Stimulated activated CD8-positive, alpha-beta memory T cell treated with anti-CD3 and anti-CD28 coated beads, Interleukin-4, amount 100 ng/mL, for 48 hours (primary cell): ENCODE data around the gene CHCHD4.
A peak's percentile ranks its signal among the peaks of the same experiment; 100 is the strongest.
"Not testable (repeated sequence)": the region's sequence is repeated elsewhere in the genome, so short reads cannot be mapped to it uniquely, and the experiment has no call there.

Experiments
- DNase-seq: peaks from one replicate; pipeline ENCODE4 v3.0.0-alpha.2; 2020

CHCHD4 gene

DNA sequence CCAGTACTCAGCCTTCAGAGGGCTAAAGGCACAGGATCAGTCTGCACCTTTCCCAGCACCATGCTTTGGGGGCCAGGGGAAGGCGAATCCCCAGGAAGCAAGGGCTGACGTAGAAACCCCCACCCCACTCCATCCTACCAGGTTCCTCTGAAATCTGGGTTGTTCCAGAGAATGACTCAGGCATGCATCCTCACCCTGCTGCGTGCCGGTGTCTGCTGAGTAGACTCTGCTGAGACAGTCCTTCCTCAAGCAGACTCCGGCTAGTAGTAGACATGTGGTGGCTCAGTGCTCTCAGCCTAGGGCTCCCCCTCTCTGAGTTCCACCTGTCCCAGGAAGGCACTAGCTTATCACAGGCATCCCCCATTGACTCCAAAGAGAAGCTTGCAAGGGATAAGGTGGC is 9.2 kb upstream of the CHCHD4 start:
- DNase-seq: no peak

DNA sequence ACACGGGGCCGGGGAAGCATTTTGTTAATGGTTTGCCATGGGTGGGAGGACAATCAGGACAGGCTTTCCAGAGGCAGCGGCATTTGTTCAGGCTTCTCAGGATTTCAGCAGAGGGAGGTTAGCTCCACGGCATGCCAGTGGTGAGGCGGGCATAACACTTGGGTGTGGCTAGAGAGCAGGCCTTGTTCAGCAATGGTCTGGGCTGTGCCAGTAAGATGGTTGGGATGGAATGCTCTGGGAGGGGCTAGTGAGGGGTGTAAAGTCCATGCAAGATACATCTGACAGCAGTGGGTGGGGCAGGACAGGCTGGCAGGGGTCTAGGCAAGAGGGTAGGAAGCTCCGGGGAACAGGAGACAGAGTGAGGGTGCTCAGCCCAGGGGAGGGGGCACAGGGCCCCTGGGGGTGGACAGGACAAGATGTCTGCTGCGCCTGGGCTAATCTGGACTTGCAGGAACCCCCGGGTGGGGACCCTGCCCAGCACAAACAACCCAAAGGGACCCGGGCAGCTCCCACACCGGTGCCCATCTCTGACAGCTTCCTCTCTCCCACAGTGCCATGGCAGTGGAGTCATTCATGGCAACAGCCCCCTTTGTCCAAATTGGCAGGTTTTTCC is 8.6 kb upstream of the CHCHD4 start:
- no peak for DNase-seq

DNA sequence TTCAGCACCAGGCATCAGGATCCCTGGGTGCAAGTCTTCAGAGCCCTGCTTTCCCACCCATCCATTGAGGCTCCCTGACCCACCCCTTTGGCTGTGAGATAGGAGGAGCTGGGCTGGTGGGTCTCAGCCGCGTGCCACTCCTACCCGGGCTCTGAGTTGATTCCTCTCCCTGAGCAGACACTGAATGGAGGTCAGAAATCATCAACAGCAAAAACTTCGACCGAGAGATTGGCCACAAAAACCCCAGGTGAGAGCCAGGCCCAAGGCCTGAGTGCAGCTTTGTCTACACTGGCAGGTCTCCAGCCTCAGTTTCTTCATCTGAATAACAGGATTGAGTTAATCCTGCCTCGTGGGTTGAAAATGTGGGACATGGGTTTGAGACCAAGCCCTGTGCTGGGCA is 8.0 kb upstream of the CHCHD4 start:
- DNase-seq: no peak

DNA sequence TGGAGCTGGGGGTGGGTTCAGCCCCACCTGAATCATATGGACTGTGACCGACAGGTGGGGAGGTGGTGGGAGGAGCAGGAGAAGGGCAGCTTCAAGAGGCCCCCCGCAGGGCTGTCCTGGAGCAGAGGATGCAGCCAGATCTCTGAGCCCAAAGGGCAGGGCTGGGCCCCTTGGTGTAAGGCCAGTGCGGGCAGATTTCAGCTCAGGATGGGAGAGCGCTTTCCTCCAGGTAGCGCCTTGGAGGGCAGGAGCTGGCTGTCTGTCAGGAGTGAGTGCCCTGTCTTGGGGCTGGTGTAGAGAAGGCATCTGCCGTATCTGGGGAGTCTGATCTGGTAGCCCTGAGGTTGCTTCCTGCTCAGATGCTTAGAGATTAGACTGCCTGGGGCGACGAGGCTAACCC is 7.5 kb upstream of the CHCHD4 start:
- no peak for DNase-seq

DNA sequence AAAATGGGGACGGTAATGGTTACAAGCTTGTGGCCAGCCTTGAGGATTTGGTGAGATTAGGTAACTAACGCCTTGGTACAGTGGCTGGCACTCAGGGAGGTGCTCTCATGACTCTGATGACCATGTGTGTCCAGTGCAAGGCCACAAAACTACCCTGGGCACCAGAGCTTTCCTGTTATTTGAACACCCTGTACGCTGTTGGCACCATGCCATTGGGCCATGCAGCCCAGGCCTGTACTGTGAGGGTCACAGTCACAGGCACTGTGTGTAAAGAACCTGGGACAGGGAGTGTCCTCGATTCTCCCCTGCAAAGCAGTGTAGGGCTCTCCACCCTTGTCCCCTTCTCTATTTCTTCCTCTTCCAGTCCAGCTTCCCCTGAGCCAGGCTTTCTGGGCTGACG is 6.5 kb upstream of the CHCHD4 start:
- no peak for DNase-seq

DNA sequence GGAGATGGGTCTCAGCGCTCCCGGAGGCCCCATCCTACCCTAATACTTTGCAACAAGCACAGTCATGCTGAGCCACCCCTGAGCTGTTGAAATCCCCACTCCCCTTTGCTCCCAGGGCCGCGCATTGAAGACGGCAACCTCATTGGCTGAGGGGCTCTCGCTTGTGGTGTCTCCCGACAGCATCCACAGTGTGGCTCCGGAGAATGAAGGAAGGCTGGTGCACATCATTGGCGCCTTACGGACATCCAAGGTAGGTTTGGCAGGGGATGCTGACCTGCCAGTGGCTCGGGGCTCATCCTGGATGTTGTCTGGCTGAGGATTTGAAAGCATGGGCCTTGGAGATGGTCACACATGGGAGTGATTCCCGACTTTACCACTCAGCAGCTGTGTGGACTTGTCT is 6.0 kb upstream of the CHCHD4 start:
- no peak for DNase-seq

DNA sequence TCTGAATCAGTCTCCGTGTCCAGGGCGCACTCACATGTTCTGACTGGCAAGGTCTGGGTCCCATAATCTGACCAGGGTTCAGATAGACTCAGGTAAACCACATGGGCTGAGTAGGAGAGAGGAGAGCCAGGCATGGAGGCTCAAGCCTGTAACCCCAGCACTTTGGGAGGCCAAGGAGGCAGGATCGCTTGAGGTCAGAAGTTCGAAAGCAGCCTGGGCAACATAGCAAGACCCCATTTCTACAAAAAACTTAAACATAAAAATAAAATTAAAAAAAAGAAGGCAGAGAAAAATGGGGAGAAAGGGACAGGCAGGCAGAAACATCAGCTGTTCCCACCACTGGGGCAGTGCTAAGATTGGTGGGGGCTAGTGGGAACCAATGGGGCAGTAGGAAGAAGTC is 5.6 kb upstream of the CHCHD4 start:
- no peak for DNase-seq

DNA sequence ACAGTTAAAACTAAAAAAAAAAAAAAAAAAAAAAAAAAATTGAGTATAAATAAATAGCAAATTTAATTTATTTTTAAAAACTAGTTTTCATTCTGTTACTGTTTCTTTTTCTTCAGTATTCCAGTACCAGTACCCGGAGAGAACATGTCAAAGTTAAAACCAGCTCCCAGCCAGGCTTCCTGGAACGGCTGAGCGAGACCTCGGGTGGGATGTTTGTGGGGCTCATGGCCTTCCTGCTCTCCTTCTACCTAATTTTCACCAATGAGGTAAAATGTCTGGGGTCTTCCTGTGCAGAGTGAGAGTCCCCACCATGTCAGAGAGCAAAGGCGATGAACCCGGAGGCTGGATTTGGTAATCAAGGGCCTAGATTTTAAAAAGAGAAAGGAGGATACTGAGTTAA is 4.6 kb upstream of the CHCHD4 start:
- no peak for DNase-seq

DNA sequence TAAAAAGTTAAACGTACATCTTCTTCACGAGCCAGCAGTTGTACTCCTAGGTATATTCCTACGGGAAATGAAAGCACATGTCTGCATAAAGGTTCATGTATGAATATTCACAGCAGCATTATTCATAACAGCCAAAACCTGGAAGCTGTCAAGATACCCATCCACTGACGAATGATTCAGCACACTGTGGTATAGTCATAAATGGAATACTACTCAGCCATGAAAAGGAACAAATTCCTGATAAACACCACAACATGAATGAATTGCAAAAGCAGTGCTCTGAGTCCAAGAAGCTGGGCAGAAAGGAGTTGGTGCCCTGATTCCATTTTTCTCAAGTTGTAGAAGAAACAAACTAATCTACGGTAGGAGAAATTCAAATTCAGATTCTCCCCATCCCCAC is 4.1 kb upstream of the CHCHD4 start:
- DNase-seq: no peak

DNA sequence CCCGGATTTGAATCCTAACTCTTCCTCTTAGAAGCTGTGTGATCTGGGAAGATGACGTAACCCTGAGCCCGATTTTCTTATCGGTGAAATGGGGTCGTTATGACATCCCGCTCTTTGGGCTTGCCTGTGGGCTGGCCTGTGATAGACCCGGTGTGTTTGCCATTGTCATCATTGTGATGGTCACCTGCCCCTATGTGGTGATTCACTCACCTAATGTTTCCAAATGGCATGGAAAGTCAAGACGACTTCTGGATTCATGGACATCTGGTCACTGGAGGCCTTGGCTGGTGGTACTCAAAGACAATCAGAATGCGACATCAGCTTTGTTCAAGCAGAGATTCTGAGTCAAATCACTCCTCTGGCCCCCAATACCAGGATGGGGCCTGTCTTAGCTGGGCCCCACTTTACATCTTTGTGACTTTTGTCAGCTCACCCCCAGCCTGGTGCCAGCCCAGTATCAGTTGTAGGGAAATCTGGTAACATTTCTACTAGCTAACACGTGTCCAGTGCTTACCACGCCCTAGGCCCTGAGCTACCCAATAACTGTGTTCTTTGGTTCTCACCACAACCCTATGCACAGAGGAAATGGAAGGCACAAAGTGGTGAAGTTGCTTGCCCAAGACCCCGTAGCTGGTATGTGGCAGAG is 3.0 kb upstream of the CHCHD4 start:
- DNase-seq: peak; percentile 20

DNA sequence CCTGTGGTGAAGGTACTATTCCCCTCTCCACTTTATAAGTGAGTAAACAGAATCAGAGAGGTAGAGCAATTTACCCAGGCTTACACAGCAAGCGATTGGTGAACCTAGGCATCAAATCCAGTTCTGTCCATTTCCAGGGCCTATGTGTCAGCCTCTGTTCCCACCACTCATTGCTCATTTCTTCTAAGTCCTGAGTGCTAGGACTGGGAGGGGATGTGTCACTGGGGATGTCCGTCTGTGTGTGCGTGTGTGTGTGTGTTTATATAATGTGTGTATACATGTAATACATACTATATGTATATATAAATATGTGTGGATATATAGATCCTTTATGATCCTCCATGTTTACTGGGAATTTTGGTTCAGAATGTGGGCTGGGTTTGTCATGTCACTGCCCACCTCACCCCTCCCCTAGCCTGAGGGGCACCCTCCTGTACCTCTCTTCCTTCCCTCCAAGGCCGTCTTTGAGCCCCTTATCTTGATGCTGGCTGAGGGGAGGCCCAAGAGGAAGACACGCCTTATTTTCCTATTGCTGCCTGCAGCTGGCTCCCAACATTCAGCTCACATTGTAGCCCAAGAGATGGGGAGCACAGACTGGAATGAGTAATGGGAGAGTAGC is 2.3 kb upstream of the CHCHD4 start:
- DNase-seq: peak; percentile 19

DNA sequence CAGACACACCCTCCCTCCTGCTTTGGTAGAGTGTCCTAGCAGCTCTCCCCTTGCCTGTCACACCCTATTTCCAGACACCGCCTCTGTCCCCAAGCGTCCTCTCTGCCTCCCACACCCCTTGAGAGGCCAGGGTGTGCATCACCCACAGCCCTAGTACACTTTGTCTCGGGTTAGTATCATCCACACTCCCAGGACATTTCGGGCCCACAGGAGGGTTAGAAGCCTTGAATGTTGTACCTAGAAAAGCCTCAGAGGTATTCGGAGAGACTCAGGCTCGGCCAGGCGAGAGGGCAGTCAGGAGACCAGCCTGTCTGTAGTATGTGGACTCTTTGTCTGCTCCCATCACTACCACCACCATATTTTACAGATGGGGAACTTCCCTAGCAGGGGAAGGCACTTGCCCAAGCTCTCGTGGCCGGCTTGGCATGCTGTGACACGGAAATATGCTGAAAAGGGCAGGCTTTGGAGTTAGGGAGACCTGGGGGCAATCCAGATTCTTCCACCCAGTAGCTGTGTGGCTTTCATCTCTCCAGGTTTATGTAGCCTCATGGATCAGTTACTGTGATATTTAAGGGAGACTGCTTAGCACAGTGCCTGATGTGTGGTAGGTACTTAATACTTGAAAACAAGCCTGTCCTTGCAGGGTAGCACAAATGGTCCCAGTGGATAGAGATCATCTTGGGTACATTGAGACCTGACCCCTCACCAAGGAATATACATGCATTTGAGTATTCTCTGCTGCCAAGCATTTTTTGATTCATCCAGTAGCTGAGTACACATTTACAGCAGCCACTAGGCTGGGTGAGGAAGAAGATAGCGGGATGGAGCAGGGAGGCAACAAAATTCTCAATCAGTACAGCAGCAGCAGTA is 1.6 kb upstream of the CHCHD4 start:
- DNase-seq: peak; percentile 11

DNA sequence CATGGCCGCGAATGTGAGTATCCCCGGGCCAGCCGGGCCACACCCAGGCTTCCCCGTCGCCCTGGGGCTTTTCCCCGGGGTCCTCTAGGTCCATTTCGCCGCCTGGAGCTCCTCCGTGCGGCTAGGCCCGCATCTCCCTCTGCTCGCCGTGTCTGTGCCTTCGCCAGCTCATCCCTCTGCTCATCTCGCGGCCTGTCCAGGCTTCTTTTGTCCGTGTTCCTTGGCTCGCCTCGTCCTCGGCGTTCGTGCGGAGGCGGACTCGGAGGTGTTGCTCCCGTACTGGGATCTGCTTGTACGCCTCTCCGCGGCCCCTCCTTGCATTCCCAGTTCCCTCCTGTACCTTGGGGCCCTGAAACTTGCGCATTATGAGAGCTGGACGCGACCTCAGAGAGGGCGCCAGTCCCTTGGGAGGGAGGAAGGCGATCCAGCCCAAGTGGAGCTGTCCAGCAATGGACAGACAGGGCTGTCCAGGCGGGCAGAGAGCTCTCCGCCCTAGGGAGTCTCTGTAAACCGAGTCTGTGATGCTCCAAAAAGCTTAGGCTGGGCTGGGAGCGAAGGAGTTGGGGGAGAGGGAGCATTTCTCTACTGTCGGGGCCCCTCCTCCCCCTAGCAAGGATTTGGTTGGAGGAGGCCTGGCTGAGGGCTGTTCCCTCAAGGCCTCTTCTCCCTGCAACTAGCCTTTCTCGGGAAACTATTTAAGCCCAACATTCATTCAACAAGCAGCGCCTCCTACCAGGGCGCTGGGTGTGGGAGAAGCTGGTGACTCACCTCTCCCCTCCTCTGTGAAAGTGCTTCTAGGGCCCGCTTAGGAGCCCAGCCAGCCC is 735 bp upstream of the CHCHD4 start:
- peak; percentile 74 for DNase-seq

DNA sequence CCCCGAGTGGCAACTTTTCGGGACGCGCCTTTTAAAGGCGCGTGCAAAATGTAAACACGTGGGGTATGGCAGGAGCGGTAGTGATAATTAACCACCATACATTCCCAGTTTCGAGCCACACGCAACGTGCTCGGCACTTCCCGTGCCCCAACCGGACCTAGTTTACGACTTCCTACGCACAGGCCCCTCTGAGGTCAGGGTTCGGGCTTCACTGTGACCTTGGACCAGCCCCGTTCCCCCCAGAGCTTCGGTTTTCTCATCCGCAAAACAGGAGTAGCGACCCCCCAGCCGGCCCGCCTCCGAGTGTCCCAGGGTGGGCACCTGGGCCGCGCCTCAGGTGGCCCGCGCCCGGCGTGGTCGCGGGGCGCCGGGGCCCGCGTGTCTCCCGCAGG is 451 bp downstream of the CHCHD4 start:
- DNase-seq: peak; percentile 72

DNA sequence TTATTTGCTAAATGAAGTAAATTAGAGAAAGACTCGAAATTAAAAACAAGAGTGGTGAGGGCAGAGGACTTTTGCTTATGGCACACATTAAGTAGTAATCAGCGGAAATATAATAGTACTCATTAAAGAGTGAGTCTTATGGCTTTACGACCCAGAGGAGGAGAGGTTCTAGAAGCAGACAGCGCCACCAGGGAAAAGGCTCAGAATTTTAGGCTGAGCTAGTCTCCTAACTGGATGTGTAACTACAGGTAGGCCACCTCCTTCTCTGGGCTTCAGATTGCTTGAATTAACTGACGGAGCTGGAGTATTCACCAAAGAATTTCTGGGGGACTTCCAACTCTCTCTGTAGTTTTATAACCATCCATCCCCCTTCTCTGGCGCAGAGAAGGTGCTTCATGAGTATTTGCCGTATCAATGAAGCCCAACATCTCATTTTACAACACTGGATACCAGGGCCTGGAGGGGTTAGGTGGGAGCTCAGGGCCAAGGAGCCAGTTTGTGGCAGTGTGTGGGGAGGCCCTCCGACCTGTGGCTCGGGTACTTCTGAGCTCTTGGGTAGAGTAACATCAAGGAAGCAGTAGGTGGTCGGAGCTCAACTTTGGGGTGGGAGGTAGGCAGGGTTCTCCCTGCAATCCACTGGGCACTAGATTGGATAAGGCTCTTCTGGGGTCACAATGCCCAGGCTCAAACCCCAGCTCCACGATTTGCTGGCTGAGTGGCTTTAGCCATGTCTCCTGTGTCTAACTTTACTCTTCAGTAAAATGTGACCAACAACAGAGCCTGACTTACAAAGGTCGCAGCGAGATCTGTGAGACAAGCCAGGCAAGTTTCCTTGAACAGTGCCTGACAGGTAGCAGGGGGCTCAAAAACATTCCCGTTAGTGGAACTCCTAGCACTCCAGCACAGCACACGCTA is 1.1 kb downstream of the CHCHD4 start:
- no peak for DNase-seq

DNA sequence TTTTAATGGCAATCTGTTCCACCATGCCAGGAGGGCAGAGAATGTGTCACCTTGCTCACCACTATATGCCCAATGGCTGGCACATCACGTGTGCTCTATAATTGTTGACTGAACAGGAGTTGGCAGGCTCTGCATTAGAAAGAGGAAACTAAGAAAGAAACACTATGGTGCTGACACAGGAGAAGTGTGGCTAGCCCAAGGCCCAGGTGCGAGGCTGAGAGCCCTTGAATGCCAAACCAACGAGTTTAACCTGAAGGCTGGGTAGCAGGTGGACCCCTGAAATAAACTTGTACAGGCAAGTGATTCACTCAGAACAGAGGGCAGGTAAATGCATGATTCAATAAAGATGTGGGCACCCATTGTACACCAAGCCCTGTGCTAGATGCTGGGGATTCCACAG is 2.4 kb downstream of the CHCHD4 start:
- DNase-seq: no peak

DNA sequence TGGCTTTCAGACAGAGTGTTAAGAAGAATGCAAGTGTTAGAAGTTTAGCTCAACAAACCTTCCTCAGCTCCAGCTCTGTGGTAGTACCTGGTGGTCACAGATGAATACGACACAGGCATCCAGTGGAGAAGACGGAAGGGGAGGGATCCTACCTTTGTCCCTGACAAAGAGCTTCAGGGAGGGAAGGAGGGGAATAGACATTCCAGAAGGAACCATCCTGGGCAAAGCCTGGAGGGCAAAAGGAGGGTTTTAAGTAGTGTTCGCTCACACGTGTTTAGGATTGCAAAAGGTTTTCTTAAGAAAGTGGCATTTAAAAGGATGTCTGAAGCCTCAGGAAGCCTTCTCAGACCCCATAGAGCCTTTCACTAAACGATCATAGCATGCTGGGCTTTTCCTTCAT is 2.8 kb downstream of the CHCHD4 start:
- no peak for DNase-seq

DNA sequence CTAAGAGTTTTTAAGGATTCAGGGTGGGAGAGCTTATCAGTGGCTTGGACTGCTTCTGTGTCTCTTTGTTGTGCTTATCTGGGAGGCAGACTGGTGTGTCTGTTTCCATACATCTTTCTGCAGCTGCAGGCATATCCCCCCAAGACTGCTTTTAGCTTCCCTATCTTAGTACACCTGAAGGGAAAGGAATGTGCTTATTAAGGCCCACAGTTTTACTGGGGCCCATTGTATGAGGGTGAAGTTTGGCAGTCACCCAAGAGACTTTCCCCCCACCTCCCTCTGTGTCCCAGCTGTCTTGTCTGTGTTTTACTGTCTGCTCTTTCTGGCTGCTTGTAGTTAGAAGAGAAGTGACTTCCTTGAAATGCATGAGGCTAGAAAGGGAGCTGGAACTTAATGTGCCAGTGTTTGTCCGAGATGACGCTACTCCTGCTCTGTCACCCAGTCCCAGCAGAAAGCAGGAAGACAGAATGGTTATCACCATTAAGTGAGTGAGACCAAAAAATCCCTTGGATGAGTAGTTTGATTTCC is 3.7 kb downstream of the CHCHD4 start:
- not testable (repeated sequence) for DNase-seq

DNA sequence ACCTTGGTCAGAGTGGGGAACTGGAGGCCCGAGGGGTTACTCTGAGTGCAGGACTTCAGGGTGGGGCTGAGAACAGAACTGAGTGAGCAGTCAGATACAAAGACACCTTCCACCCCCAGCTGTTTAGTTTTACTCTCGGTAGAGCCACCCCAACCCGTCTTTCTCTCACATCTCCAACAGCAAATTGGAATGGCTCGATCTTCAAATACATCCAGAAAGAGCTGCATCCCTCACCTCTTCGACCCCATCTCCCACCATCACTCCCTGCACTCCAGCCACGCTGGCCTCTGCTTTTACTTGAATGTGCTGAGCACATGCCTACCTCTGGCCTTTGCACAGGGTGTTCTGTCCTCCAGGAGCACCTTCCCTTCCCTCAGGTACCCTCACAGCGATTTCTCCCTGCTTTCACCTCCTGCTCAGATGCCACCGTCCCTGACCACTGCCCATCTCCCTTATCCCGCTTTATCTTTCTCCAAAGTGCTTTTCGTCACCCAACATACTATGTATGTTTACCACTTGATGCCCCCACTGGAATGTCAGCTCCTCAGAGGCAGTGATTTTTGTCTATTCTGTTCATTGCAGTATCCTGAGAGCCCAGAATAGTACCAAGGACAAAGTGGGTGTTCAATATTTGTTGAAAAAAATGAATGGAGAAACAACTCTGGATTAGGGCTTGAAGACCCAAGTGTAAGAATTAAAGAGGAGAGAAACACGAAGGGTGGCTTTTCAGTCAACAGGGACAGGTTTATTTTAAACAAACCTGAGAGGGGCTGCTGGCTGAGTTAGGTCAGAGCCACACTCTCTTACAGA is 4.4 kb downstream of the CHCHD4 start:
- no peak for DNase-seq

DNA sequence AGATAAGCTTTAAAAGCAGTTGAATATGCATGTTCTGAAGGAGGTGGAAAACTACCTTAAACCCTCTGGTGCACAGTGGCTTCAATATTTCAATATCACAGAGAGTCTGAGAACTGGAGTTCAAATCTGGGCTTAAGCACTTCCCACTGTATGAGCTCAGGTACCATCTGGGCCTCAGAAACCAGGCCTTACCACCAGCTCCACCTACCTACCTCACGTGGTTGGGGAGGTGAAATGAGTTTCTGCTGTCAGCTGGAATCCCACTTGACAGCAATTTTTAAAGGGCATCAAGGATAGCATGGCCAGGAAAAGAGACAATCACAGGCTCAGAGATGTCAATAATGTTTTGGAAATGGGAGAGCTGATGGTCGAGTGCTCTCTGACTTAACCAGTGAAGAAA is 5.0 kb downstream of the CHCHD4 start:
- DNase-seq: no peak
